NT2/D1 (cell line): ENCODE measurements around the gene FANCD2.

Experiments used
- DNase-seq: peaks from one replicate; pipeline ENCODE4 v3.0.0-alpha.2; 2011; ENCODE audit warnings: low read depth, low spot score
- H3K27me3 ChIP-seq: 2 replicates; pipeline ENCODE4 v1.6.0; 2011; ENCODE audit warnings: mild to moderate bottlenecking; ENCODE audit not compliant: insufficient read length, insufficient read depth
- H3K36me3 ChIP-seq: 2 replicates; pipeline ENCODE4 v1.6.1; 2011; ENCODE audit warnings: mild to moderate bottlenecking, low read length, mixed read lengths; ENCODE audit not compliant: insufficient read depth, insufficient read length
- H3K4me1 ChIP-seq: 2 replicates; pipeline ENCODE4 v1.5.1; 2011; ENCODE audit not compliant: insufficient read depth, insufficient read length
- H3K4me3 ChIP-seq: 2 replicates; pipeline ENCODE4 v1.5.1; 2011; ENCODE audit warnings: low read depth; ENCODE audit not compliant: insufficient read length
- H3K9ac ChIP-seq: 2 replicates; pipeline ENCODE4 v1.6.0; 2011; ENCODE audit warnings: low read depth; ENCODE audit not compliant: insufficient read length
- H3K9me3 ChIP-seq: 2 replicates; pipeline ENCODE4 v1.5.1; 2011; ENCODE audit warnings: mild to moderate bottlenecking, low read length; ENCODE audit not compliant: insufficient read depth
- SUZ12 ChIP-seq: IDR thresholded peaks from 2 replicates; pipeline ENCODE4 v1.6.1; 2011; ENCODE audit not compliant: insufficient read length, insufficient read depth; ENCODE audit errors: extremely low read depth
- YY1 ChIP-seq: IDR thresholded peaks from 2 replicates; pipeline ENCODE4 v1.6.1; 2011; ENCODE audit not compliant: insufficient read length, insufficient read depth
- ZNF274 ChIP-seq: IDR thresholded peaks from 2 replicates; pipeline ENCODE4 v1.6.1; 2011; ENCODE audit warnings: mild to moderate bottlenecking, low read depth, low read length

FANCD2 gene

GRCh38 chr3:10142707-10143560 lies 116.7 kb downstream of the FANCD2 start:
- no peaks in the 10 kb centered on the region for H3K9me3 ChIP-seq
- H3K9ac ChIP-seq: peak overlapping the region; percentile 72
- H3K36me3 ChIP-seq: peaks cover 30% of the 10 kb centered on the region
- no peak for TF ChIP-seq YY1
- TF ChIP-seq ZNF274: no peak
- no peak for TF ChIP-seq SUZ12
- peak overlapping the region; percentile 94 for H3K4me3 ChIP-seq
- H3K27me3 ChIP-seq: no peaks in the 10 kb centered on the region
- H3K4me1 ChIP-seq: no peaks in the 10 kb centered on the region
- no peak for DNase-seq

GRCh38 chr3:10145685-10146084 lies 119.4 kb downstream of the FANCD2 start:
- no peaks in the 10 kb centered on the region for H3K27me3 ChIP-seq
- TF ChIP-seq ZNF274: no peak
- no peak for TF ChIP-seq YY1
- no peak for DNase-seq
- no peak overlapping the region for H3K9ac ChIP-seq
- peaks cover 53% of the 10 kb centered on the region for H3K36me3 ChIP-seq
- no peaks in the 10 kb centered on the region for H3K9me3 ChIP-seq
- H3K4me3 ChIP-seq: no peak overlapping the region
- H3K4me1 ChIP-seq: no peaks in the 10 kb centered on the region

DNA sequence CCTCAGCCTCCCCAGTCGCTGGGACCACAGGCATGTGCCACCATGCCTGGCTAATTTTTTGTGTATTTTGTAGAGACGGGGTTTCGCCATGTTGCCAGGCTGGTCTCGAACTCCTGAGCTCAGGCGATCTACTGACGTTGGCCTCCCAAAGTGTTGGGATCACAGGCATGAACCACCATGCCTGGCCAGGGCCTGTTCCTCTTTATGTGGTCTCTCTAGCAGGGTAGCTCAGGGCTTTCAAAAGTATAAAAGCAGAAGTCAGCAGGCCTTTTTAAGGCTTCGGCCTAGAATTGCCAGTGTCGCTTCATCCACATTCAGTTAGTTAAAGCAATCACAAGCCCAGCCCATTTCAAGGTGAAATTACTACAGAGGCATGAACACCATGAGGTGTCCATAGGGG lies 123.0 kb downstream of the FANCD2 start:
- no peak overlapping the region for H3K9ac ChIP-seq
- DNase-seq: no peak
- no peaks in the 10 kb centered on the region for H3K9me3 ChIP-seq
- H3K36me3 ChIP-seq: peaks cover 70% of the 10 kb centered on the region
- H3K4me3 ChIP-seq: no peak overlapping the region
- no peaks in the 10 kb centered on the region for H3K4me1 ChIP-seq
- TF ChIP-seq YY1: no peak
- TF ChIP-seq SUZ12: no peak
- TF ChIP-seq ZNF274: no peak
- no peaks in the 10 kb centered on the region for H3K27me3 ChIP-seq

DNA sequence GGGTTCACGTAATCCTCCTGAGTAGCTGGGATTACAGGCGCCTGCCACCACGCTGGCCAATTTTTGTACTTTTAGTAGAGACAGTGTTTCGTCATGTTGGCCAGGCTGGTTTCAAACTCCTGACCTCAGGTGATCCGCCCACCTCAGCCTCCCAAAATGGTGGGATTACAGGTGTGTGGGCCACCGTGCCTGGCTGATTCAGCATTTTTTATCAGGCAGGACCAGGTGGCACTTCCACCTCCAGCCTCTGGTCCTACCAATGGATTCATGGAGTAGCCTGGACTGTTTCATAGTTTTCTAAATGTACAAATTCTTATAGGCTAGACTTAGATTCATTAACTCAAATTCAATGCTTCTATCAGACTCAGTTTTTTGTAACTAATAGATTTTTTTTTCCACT lies 124.8 kb downstream of the FANCD2 start:
- Histone ChIP-seq H3K36me3 (peaks cover 70% of the 10 kb centered on the region), H3K27me3 (no peaks in the 10 kb centered on the region), H3K4me1 (no peaks in the 10 kb centered on the region), H3K4me3 (no peak overlapping the region), H3K9me3 (no peaks in the 10 kb centered on the region), H3K9ac (no peak overlapping the region)
- no peak for DNase-seq
- TF ChIP-seq ZNF274 (no peak), YY1 (no peak), SUZ12 (no peak)
